HG03045 (cell line): ENCODE results near the gene PGA5.
A peak's percentile ranks its signal among the peaks of the same experiment; 100 is the strongest.

ENCODE experiments used
- ATAC-seq: cut with Tn5 transposase; IDR thresholded peaks from one replicate; pipeline ENCODE4 v1.9.1; 2021; ENCODE audit warnings: mild to moderate bottlenecking, moderate library complexity; ENCODE audit not compliant: unreplicated experiment

Gene PGA5

GRCh38 chr11:61293867-61294716 lies 53.1 kb downstream of the PGA5 start:
- peak; percentile 22 for ATAC-seq

- peak; percentile 59 for ATAC-seq
Observed at GRCh38 chr11:61294717-61295595, 54.0 kb downstream of the PGA5 start, which contains the start of gene VWCE. Gene VWCE, minus strand, starts transcription at chr11:61295316. Its CDS starts 279 bp downstream, at chr11:61295037.

GRCh38 chr11:61295596-61295926 lies 54.6 kb downstream of the PGA5 start:
- peak; percentile 5 for ATAC-seq

DNA sequence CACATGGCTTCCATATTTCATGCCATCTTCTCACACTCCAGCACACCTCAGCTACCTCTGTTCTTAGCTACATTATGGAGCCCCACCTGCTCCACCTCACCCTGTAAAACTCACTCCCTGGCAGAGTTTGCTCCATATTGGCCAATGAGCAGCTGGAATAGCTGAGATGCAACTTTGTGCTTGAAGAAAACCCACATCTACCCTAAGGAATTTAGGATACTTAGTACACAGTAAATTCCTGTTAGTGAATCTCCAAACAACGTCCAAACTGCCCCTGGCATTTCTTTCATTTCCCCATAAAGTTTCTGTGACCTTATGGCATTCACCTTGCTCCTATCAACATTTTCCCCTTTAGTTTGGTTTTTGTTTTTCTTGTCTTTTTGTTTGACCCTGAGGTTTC lies 56.4 kb downstream of the PGA5 start:
- ATAC-seq: no peak

- ATAC-seq: no peak
Observed at GRCh38 chr11:61297746-61298145, 56.8 kb downstream of the PGA5 start.

DNA sequence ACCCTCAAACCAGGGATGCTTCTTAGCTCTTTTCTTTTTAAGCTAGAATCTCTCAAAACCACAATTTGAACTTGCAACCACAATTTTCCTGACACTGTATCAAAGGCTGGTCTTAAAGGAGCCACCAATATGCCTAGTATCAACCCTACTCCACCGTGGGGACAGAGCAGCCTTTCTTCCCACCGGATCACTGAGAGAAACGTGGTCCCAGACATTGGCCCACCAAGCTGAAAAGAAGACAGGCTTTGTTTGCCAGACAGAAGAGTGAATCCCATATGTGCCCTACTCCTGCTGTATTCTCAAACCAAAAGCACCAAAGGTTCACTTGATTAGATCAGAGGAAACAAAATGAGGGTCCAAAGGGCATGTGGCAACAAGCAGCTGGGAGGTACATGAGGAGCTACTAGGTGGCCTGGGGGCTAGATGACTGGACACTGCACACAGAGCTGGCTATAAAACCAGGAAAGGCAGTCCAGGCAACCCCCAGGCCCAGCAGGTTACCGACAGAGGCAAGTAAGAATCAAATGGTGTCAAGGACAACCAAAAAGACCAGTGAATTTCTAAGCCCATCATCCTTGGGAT lies 57.8 kb downstream of the PGA5 start:
- no peak for ATAC-seq
